Liver (tissue), 9 donors: Measurements from ENCODE around the gene MLLT3. TPM values are rescaled to one million over a fixed set of nuclear protein-coding genes. Genes with fewer than 3 reads are reported as not detected.

Experiments
- DNase-seq: peaks from one replicate; pipeline ENCODE4 v3.0.0-alpha.2; 2017; ENCODE audit warnings: low spot score
- H3K27ac ChIP-seq, 2 donors: one replicate each; pipeline ENCODE4 v1.7.0; 2013; ENCODE audit warnings: inconsistent platforms in 2 of 2, low read length in 2 of 2, control low read depth in 1 of 2, low read depth in 1 of 2, mild to moderate bottlenecking in 1 of 2
- H3K27me3 ChIP-seq, 4 donors: one replicate each; pipeline versions ENCODE4 v1.6.1 to v1.7.0; 2013; ENCODE audit warnings: low read length in 3 of 4, inconsistent platforms in 1 of 4, mild to moderate bottlenecking in 1 of 4, moderate library complexity in 1 of 4; ENCODE audit not compliant: control insufficient read depth in 4 of 4, insufficient read depth in 4 of 4
- H3K36me3 ChIP-seq, 4 donors: one replicate each; pipeline versions ENCODE4 v1.6.1 to v1.7.0; 2013; ENCODE audit warnings: low read length in 3 of 4, mild to moderate bottlenecking in 3 of 4, low read depth in 1 of 4, moderate library complexity in 1 of 4; ENCODE audit not compliant: control insufficient read depth in 4 of 4, insufficient read depth in 3 of 4
- H3K4me1 ChIP-seq, 4 donors: one replicate each; pipeline versions ENCODE4 v1.6.1 to v1.7.0; 2013; ENCODE audit warnings: low read length in 3 of 4, mild to moderate bottlenecking in 3 of 4, moderate library complexity in 1 of 4; ENCODE audit not compliant: control insufficient read depth in 4 of 4, insufficient read depth in 4 of 4
- H3K4me3 ChIP-seq, 3 donors: one replicate each; pipeline versions ENCODE4 v1.6.1 to v1.7.0; 2013; ENCODE audit warnings: low read length in 3 of 3, control low read depth in 1 of 3, low read depth in 1 of 3, mild to moderate bottlenecking in 1 of 3
- H3K9ac ChIP-seq, 2 donors: one replicate each; pipeline ENCODE4 v1.7.0; 2013; ENCODE audit warnings: low read length in 2 of 2, mild to moderate bottlenecking in 2 of 2, moderate library complexity in 2 of 2, control low read depth in 1 of 2, low read depth in 1 of 2
- H3K9me3 ChIP-seq, 4 donors: one replicate each; pipeline versions ENCODE4 v1.6.1 to v1.7.0; 2013; ENCODE audit warnings: low read length in 3 of 4; ENCODE audit not compliant: control insufficient read depth in 4 of 4
- EGR1 ChIP-seq, 2 donors: IDR thresholded peaks; 2 replicates each; pipeline ENCODE4 v1.6.1; 2016 to 2018; ENCODE audit warnings: antibody characterized with exemption in 2 of 2, low read depth in 2 of 2
- FOXA1 ChIP-seq: IDR thresholded peaks from 2 replicates; pipeline ENCODE4 v1.6.1; 2016; ENCODE audit warnings: antibody characterized with exemption
- FOXA2 ChIP-seq: IDR thresholded peaks from 2 replicates; pipeline ENCODE4 v1.6.1; 2016; ENCODE audit warnings: antibody characterized with exemption
- GABPA ChIP-seq, 2 donors: IDR thresholded peaks in 1 of 2; conservative IDR thresholded peaks in 1 of 2; 2 replicates each; pipeline ENCODE4 v1.6.1; 2016; ENCODE audit warnings: antibody characterized with exemption in 2 of 2, mild to moderate bottlenecking in 1 of 2, moderate library complexity in 1 of 2
- HNF4A ChIP-seq, 2 donors: conservative IDR thresholded peaks; 2 replicates each; pipeline ENCODE4 v1.6.1; 2016; ENCODE audit warnings: antibody characterized with exemption in 2 of 2, mild to moderate bottlenecking in 2 of 2
- HNF4G ChIP-seq: IDR thresholded peaks from 2 replicates; pipeline ENCODE4 v1.6.1; 2016; ENCODE audit warnings: antibody characterized with exemption
- JUND ChIP-seq, 2 donors: IDR thresholded peaks; 2 replicates each; pipeline ENCODE4 v1.6.1; 2016; ENCODE audit warnings: antibody characterized with exemption in 2 of 2
- NR2F2 ChIP-seq: IDR thresholded peaks from 2 replicates; pipeline ENCODE4 v1.6.1; 2016; ENCODE audit warnings: antibody characterized with exemption
- RAD21 ChIP-seq, 2 donors: IDR thresholded peaks; 2 replicates each; pipeline ENCODE4 v1.6.1; 2016; ENCODE audit warnings: antibody characterized with exemption in 2 of 2, mild to moderate bottlenecking in 2 of 2
- SP1 ChIP-seq: IDR thresholded peaks from 2 replicates; pipeline ENCODE4 v1.6.1; 2018; ENCODE audit warnings: antibody characterized with exemption, mild to moderate bottlenecking
- TAF1 ChIP-seq: conservative IDR thresholded peaks from 2 replicates; pipeline ENCODE4 v1.6.1; 2016; ENCODE audit warnings: antibody characterized with exemption, mild to moderate bottlenecking
- WGBS: extraction: QIAGEN DNeasy Blood & Tissue Kit; methylation state at CpG from one replicate; pipeline ENCODE4 v1.1.7; 2013; 5-methylcytosine and 5-hydroxymethylcytosine counted together
- polyA plus RNA-seq, 2 donors: library from polyadenylated mRNA; stranded (reverse) in 1 of 2; unstranded in 1 of 2; fragments of 200-250 nt in 1 of 2; fragments of >200 nt in 1 of 2; fragmentation: Nextera tagmentation in 1 of 2; extraction: Ambion mirVana in 1 of 2; gene quantifications; one replicate each; pipeline versions ENCODE4 v1.2.1 to v1.2.3, GENCODE V29; 2013 to 2015
- total RNA-seq, 2 donors: library from RNA; depleted of rRNA; stranded (reverse); fragments of >200 nt; gene quantifications; one replicate each; pipeline ENCODE4 v1.2.3, GENCODE V29; 2014
- TF ChIP-seq, protein P1 (sequence below): fragments of 150-350 bp; IDR thresholded peaks from 2 replicates; pipeline ENCODE4 v1.5.1; 2017; ENCODE audit warnings: improper control_type of control experiment, low read depth, low read length; ENCODE audit not compliant: missing input control
- TF ChIP-seq, protein P2 (sequence below): IDR thresholded peaks from 2 replicates; pipeline ENCODE4 v1.6.1; 2016; ENCODE audit warnings: antibody characterized with exemption
- TF ChIP-seq, protein P3 (sequence below): IDR thresholded peaks from 2 replicates; pipeline ENCODE4 v1.6.1; 2016; ENCODE audit warnings: antibody characterized with exemption
- TF ChIP-seq, protein P4 (sequence below): IDR thresholded peaks from 2 replicates; pipeline ENCODE4 v1.6.1; 2016; ENCODE audit warnings: antibody characterized with exemption, mild to moderate bottlenecking
- donor health status: healthy.
- donor health status: healthy.
- donor health status: healthy.
- donor health status: healthy.
- donor health status: healthy.

MLLT3 gene
- total and polyA plus RNA-seq, 4 donors = 0.79 to 25.5 (median 1.3) TPM

DNA sequence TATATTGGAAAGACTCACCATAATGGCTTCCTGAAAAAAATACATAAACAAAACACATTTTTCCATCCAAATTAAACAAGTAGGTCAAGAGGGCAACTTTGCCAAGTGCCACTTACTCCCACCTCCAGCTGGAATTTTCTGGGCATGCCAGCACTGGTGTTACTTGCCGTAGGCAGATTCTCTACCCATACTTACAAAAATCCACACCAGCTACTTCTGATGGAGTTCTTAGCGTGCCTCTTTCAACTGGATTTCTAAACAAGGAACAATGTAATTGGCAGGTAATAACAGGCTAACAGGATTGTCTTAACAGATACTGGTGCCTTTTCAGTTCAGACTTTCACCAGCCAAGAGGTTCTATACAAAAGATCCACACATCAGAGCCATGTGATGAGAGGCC is 301.4 kb downstream of the MLLT3 start (continued):
- TF ChIP-seq, protein P1, sequence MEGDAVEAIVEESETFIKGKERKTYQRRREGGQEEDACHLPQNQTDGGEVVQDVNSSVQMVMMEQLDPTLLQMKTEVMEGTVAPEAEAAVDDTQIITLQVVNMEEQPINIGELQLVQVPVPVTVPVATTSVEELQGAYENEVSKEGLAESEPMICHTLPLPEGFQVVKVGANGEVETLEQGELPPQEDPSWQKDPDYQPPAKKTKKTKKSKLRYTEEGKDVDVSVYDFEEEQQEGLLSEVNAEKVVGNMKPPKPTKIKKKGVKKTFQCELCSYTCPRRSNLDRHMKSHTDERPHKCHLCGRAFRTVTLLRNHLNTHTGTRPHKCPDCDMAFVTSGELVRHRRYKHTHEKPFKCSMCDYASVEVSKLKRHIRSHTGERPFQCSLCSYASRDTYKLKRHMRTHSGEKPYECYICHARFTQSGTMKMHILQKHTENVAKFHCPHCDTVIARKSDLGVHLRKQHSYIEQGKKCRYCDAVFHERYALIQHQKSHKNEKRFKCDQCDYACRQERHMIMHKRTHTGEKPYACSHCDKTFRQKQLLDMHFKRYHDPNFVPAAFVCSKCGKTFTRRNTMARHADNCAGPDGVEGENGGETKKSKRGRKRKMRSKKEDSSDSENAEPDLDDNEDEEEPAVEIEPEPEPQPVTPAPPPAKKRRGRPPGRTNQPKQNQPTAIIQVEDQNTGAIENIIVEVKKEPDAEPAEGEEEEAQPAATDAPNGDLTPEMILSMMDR = no peak
- TF ChIP-seq FOXA1 (no peak), RAD21 (IDR thresholded peaks at IDR 0.05) (no peak)
- TF ChIP-seq, protein P2, sequence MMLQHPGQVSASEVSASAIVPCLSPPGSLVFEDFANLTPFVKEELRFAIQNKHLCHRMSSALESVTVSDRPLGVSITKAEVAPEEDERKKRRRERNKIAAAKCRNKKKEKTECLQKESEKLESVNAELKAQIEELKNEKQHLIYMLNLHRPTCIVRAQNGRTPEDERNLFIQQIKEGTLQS = no peak

DNA sequence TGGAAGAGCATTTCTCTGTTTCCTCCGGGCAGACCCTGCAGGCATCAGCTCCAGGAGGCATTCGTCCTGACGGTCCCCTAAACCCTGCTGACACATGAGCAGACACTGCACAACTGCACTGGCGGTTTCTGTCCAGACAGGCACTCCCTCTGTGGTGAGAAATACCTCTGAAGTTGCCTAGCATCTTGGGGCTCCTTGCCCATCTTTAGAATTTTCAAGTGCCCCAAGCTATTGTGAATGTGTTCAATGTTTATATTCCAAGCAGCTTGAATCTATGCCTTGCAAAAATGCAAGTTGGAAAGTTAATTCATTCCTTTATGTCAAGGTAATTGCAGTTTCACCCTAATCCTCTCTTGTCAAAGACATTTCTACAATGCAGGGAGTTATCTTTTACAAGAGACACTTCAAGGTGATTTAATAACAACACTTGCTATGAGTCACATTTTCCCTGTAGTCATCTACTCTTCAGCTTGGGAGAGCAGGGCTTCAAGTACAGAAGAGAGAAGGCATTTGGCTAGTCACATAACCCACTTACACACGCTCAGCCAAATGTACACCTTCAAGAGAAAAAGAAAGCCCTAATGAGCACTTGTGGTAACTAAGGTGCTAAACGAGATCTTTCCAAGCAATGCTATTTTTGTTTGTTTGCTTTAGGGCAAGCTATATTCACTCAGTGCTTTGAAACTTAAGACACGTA is 302.5 kb downstream of the MLLT3 start:
- no peaks in the 10 kb centered on the region for H3K36me3 ChIP-seq
- H3K4me1 ChIP-seq = no peaks in the 10 kb centered on the region
- TF ChIP-seq, protein P1 = no peak
- TF ChIP-seq SP1 = no peak
- TF ChIP-seq FOXA2 = no peak
- no peak for TF ChIP-seq EGR1 (IDR thresholded peaks at IDR 0.05; ENCODE audit: low read depth in 2 of 2)
- no peak for TF ChIP-seq JUND (IDR thresholded peaks at IDR 0.05)
- TF ChIP-seq NR2F2 = no peak
- TF ChIP-seq FOXA1 = no peak
- TF ChIP-seq, protein P2 = no peak
- TF ChIP-seq HNF4A (conservative IDR thresholded peaks at IDR 0.05) = no peak
- TF ChIP-seq, protein P3, sequence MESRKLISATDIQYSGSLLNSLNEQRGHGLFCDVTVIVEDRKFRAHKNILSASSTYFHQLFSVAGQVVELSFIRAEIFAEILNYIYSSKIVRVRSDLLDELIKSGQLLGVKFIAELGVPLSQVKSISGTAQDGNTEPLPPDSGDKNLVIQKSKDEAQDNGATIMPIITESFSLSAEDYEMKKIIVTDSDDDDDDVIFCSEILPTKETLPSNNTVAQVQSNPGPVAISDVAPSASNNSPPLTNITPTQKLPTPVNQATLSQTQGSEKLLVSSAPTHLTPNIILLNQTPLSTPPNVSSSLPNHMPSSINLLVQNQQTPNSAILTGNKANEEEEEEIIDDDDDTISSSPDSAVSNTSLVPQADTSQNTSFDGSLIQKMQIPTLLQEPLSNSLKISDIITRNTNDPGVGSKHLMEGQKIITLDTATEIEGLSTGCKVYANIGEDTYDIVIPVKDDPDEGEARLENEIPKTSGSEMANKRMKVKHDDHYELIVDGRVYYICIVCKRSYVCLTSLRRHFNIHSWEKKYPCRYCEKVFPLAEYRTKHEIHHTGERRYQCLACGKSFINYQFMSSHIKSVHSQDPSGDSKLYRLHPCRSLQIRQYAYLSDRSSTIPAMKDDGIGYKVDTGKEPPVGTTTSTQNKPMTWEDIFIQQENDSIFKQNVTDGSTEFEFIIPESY = no peak
- TF ChIP-seq GABPA (IDR thresholded peaks at IDR 0.05 in 1 of 2, conservative IDR thresholded peaks at IDR 0.05 in 1 of 2) = no peak
- no peak for TF ChIP-seq TAF1
- TF ChIP-seq, protein P4, sequence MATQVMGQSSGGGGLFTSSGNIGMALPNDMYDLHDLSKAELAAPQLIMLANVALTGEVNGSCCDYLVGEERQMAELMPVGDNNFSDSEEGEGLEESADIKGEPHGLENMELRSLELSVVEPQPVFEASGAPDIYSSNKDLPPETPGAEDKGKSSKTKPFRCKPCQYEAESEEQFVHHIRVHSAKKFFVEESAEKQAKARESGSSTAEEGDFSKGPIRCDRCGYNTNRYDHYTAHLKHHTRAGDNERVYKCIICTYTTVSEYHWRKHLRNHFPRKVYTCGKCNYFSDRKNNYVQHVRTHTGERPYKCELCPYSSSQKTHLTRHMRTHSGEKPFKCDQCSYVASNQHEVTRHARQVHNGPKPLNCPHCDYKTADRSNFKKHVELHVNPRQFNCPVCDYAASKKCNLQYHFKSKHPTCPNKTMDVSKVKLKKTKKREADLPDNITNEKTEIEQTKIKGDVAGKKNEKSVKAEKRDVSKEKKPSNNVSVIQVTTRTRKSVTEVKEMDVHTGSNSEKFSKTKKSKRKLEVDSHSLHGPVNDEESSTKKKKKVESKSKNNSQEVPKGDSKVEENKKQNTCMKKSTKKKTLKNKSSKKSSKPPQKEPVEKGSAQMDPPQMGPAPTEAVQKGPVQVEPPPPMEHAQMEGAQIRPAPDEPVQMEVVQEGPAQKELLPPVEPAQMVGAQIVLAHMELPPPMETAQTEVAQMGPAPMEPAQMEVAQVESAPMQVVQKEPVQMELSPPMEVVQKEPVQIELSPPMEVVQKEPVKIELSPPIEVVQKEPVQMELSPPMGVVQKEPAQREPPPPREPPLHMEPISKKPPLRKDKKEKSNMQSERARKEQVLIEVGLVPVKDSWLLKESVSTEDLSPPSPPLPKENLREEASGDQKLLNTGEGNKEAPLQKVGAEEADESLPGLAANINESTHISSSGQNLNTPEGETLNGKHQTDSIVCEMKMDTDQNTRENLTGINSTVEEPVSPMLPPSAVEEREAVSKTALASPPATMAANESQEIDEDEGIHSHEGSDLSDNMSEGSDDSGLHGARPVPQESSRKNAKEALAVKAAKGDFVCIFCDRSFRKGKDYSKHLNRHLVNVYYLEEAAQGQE = no peak
- TF ChIP-seq HNF4G = no peak
- 63% methylated on average over 7 of the region's 7 CpGs for WGBS
- no peak overlapping the region for H3K9ac ChIP-seq
- no peak for DNase-seq
- H3K9me3 ChIP-seq = no peaks in the 10 kb centered on the region
- H3K27ac ChIP-seq = no peak overlapping the region
- H3K27me3 ChIP-seq = no peaks in the 10 kb centered on the region
- H3K4me3 ChIP-seq = no peak overlapping the region
